OCI-LY7 (cell line): Measurements from ENCODE around the gene MMP21. TPM values are rescaled to one million over a fixed set of nuclear protein-coding genes. Genes with fewer than 3 reads are reported as not detected.

Experiments
- BruUV-seq: library from RNA; stranded (reverse); fragments of 400-500 nt; replicated peaks from 2 replicates; lab custom pipeline; 2021; lab: Mats Ljungman, UMichigan
- CTCF ChIA-PET: fragments of 300-600 bp; sonication (Branson Sonifier 250); formaldehyde crosslinking; loops from one replicate; lab custom pipeline; 2022; ENCODE audit warnings: antibody characterized with exemption; ENCODE audit not compliant: unreplicated experiment; lab: Charles Lee
- POLR2A ChIA-PET: fragments of 300-600 bp; sonication (Branson Sonifier 250); formaldehyde crosslinking; loops from one replicate; lab custom pipeline; 2022; ENCODE audit warnings: antibody characterized with exemption; lab: Charles Lee
- DNase-seq: peaks from one replicate; pipeline ENCODE4 v3.0.0-alpha.2; 2015; ENCODE audit warnings: low spot score
- H2AFZ ChIP-seq: fragments of 200-600 bp; sonication (generic), shearing (Covaris generic); 2 replicates; pipeline ENCODE4 v1.6.1; 2014; ENCODE audit warnings: mild to moderate bottlenecking, antibody characterized with exemption, low read length, moderate library complexity
- H3K27ac ChIP-seq: fragments of 200-600 bp; sonication (generic); 2 replicates; pipeline ENCODE4 v1.5.1; 2014; ENCODE audit warnings: mixed run types, low read depth, mild to moderate bottlenecking, moderate library complexity, low read length, inconsistent platforms; ENCODE audit not compliant: poor library complexity, severe bottlenecking
- H3K36me3 ChIP-seq: fragments of 200-600 bp; sonication (generic); 2 replicates; pipeline ENCODE4 v1.6.1; 2014; ENCODE audit warnings: mild to moderate bottlenecking, antibody characterized with exemption, low read length, moderate library complexity, mixed read lengths; ENCODE audit not compliant: insufficient read depth
- H3K4me1 ChIP-seq: fragments of 200-600 bp; sonication (generic); 2 replicates; pipeline ENCODE4 v1.5.1; 2014; ENCODE audit warnings: mild to moderate bottlenecking, low read length; ENCODE audit not compliant: insufficient read depth, poor library complexity, severe bottlenecking
- H3K4me2 ChIP-seq: fragments of 200-600 bp; sonication (generic); 2 replicates; pipeline ENCODE4 v1.6.1; 2014; ENCODE audit warnings: mild to moderate bottlenecking, low read length
- H3K4me3 ChIP-seq: fragments of 200-600 bp; sonication (generic); 2 replicates; pipeline ENCODE4 v1.5.1; 2014; ENCODE audit warnings: mild to moderate bottlenecking, low read depth, low read length; ENCODE audit not compliant: poor library complexity, severe bottlenecking
- H3K79me2 ChIP-seq: fragments of 200-600 bp; sonication (generic); 2 replicates; pipeline ENCODE4 v1.6.1; 2016; ENCODE audit warnings: low read depth, mild to moderate bottlenecking, low read length, moderate library complexity, mixed read lengths; ENCODE audit not compliant: insufficient read depth
- H3K9me2 ChIP-seq: fragments of 200-600 bp; sonication (generic); 2 replicates; pipeline ENCODE4 v1.6.1; 2016; ENCODE audit warnings: mild to moderate bottlenecking, low read length, mixed read lengths; ENCODE audit not compliant: insufficient read depth
- H3K9me3 ChIP-seq: fragments of 200-600 bp; sonication (generic); 2 replicates; pipeline ENCODE4 v1.6.1; 2014; ENCODE audit warnings: mild to moderate bottlenecking, mixed run types, low read length, mixed read lengths
- H4K20me1 ChIP-seq: fragments of 200-600 bp; sonication (generic); 2 replicates; pipeline ENCODE4 v1.6.1; 2014; ENCODE audit warnings: mild to moderate bottlenecking, antibody characterized with exemption, low read length, moderate library complexity, mixed read lengths; ENCODE audit not compliant: insufficient read depth
- EZH2phosphoT487 ChIP-seq: fragments of 200-600 bp; sonication (generic); IDR thresholded peaks from 2 replicates; pipeline ENCODE4 v1.6.1; 2018; ENCODE audit warnings: low read depth, borderline replicate concordance, mild to moderate bottlenecking, mixed run types, antibody characterized with exemption, low read length, moderate library complexity, mixed read lengths
- intact Hi-C: fragments of 100-400 bp; cut with micrococcal nuclease; formaldehyde crosslinking; loops from one replicate; pipeline ENCODE4 v1.10.0; 2022; ENCODE audit not compliant: unreplicated experiment
- total RNA-seq, 2 experiments: library from RNA; depleted of rRNA in 1 of 2; stranded (reverse); fragments of >200 nt in 1 of 2; shearing (Covaris generic) in 1 of 2; gene quantifications; 2 replicates each; pipeline ENCODE4 v1.2.3, GENCODE V29; 2014 to 2022
- TF ChIP-seq, protein P1 (sequence below): fragments of 200-600 bp; sonication (generic); conservative IDR thresholded peaks from 2 replicates; pipeline ENCODE4 v1.5.1; 2014; ENCODE audit warnings: mild to moderate bottlenecking, antibody characterized with exemption, low read length, moderate library complexity, mixed read lengths

The MMP21 gene
- total RNA-seq, 2 experiments from 2014 or later: not detected

DNA sequence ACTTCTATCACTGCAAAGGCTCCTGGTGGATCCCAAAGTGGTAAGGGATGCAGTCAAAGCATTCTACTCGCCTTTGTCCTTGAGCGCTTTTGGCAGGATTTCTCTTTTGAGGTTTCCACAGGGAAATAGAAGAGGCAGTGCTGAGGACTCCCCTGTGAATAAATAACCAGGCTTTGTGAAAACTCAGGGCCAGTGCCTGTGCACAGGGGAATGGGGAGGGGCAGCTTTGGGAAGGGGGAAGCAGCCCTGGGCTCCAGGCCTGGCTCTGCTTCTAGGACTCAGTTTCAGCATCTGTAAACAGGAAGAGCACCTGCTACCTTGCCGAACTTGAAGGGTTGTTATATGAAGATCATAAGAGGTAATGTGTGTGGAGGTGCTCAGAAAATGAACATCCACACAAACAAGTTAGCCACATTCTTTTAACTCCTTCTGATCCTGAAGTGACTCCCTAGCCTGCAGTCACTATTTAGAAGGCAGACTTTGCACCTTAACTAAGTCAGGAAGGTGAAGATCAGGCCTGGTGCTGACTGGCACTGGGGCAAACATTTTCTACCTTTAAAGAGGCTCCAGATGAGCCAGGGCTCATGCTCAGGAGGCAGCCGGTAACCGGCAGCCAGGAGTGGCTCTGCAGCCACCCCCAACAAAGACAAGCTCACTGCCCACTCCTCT is 22.5 kb upstream of the MMP21 start:
- Histone ChIP-seq H3K4me2 (peak overlapping the region; percentile 18; the same call in 1 of the 2 replicates), H2AFZ (no peak overlapping the region), H4K20me1 (no peaks in the 10 kb centered on the region), H3K9me3 (no peaks in the 10 kb centered on the region), H3K9me2 (no peaks in the 10 kb centered on the region), H3K27ac (peak overlapping the region; percentile 16), H3K4me1 (peaks cover 46% of the 10 kb centered on the region), H3K36me3 (peaks cover 38% of the 10 kb centered on the region), H3K79me2 (no peaks in the 10 kb centered on the region), H3K4me3 (no peak overlapping the region)
- intact Hi-C loops: no loop called here
- no TSS peak for BruUV-seq
- no peak for TF ChIP-seq EZH2phosphoT487
- TF ChIP-seq, protein P1, sequence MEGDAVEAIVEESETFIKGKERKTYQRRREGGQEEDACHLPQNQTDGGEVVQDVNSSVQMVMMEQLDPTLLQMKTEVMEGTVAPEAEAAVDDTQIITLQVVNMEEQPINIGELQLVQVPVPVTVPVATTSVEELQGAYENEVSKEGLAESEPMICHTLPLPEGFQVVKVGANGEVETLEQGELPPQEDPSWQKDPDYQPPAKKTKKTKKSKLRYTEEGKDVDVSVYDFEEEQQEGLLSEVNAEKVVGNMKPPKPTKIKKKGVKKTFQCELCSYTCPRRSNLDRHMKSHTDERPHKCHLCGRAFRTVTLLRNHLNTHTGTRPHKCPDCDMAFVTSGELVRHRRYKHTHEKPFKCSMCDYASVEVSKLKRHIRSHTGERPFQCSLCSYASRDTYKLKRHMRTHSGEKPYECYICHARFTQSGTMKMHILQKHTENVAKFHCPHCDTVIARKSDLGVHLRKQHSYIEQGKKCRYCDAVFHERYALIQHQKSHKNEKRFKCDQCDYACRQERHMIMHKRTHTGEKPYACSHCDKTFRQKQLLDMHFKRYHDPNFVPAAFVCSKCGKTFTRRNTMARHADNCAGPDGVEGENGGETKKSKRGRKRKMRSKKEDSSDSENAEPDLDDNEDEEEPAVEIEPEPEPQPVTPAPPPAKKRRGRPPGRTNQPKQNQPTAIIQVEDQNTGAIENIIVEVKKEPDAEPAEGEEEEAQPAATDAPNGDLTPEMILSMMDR: no peak
- peak; percentile 23 for DNase-seq
- ChIA-PET CTCF (interaction anchor here (1.9 kb wide), 1 partner anchor 10 kb away, joined by 4 read pairs; no protein-coding TSS in a partner anchor), POLR2A (interaction anchor here (0.6 to 5.0 kb wide), 2 partner anchors 14 to 62 kb away, joined by 3 to 27 read pairs; no protein-coding TSS in a partner anchor)

DNA sequence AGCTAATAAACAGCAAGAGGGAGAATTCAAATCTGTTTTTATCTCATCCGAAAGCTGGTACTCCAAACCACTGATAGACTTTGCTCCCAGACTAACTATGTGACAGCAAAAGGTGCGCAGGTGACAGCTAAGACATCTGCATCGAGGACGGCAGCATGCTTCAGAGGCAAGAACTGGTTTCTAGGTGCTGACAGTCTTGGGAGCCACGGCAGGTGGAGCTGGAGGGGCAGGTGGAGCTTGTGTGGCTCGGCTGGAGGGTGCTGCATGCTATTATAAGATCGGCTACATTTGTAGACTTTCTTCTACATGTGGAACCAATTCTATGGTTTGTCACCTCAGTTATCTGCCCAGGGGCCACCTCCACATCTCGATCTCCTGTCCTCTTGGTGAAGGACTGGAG is 21.8 kb upstream of the MMP21 start:
- DNase-seq: peak; percentile 13
- no peaks in the 10 kb centered on the region for H3K9me3 ChIP-seq
- ChIA-PET POLR2A (interaction anchor here (0.7 to 5.0 kb wide), 6 partner anchors 9 to 78 kb away, joined by 4 to 27 read pairs (median 8); partner anchors contain the start of genes BCCIP, EDRF1 and UROS), CTCF (interaction anchor here (0.9 to 1.9 kb wide), 2 partner anchors 9 to 11 kb away, joined by 3 to 4 read pairs; no protein-coding TSS in a partner anchor)
- H3K4me1 ChIP-seq: peaks cover 46% of the 10 kb centered on the region
- peaks cover 41% of the 10 kb centered on the region for H3K36me3 ChIP-seq
- no peak for TF ChIP-seq EZH2phosphoT487
- TF ChIP-seq, protein P1: no peak
- peak overlapping the region; percentile 16 for H3K27ac ChIP-seq
- H3K4me2 ChIP-seq: peak overlapping the region; percentile 18; the same call in 1 of the 2 replicates
- intact Hi-C loops: no loop called here
- no peaks in the 10 kb centered on the region for H3K79me2 ChIP-seq
- no peak overlapping the region for H3K4me3 ChIP-seq
- H4K20me1 ChIP-seq: no peaks in the 10 kb centered on the region
- no peaks in the 10 kb centered on the region for H3K9me2 ChIP-seq
- no peak overlapping the region for H2AFZ ChIP-seq
- no TSS peak for BruUV-seq
